Activated T-helper 17 cell treated with anti-CD3 and anti-CD28 coated beads, Interleukin-2, amount 50 U/mL, for 72 hours (primary cell): ENCODE measurements around the gene LMX1A. TPM values are rescaled to one million over a fixed set of nuclear protein-coding genes. Genes with fewer than 3 reads are reported as not detected.

Experiments
- ATAC-seq: fragments of 150-1000 bp; cut with Tn5 transposase; replicated peaks from 2 replicates; pipeline ENCODE4 v1.10.0; 2021; ENCODE audit warnings: mild to moderate bottlenecking, moderate library complexity
- H3K27ac Mint-ChIP-seq: one replicate; pipeline ENCODE4 v1.8.0; 2022; ENCODE audit warnings: mixed read lengths
- H3K27me3 Mint-ChIP-seq: one replicate; pipeline ENCODE4 v1.8.0; 2022; ENCODE audit warnings: mixed read lengths
- H3K36me3 Mint-ChIP-seq: one replicate; pipeline ENCODE4 v1.8.0; 2022; ENCODE audit warnings: low read depth, mild to moderate bottlenecking, mixed read lengths
- H3K4me1 Mint-ChIP-seq: one replicate; pipeline ENCODE4 v1.8.0; 2022; ENCODE audit warnings: mixed read lengths
- H3K4me3 Mint-ChIP-seq: one replicate; pipeline ENCODE4 v1.8.0; 2022; ENCODE audit warnings: mild to moderate bottlenecking, mixed read lengths
- H3K9me3 Mint-ChIP-seq: one replicate; pipeline ENCODE4 v1.8.0; 2022; ENCODE audit warnings: mixed read lengths
- total RNA-seq, 2 donors: library from RNA; stranded (reverse); gene quantifications; one replicate each; pipeline ENCODE4 v1.2.3, GENCODE V29; 2022

The LMX1A gene
- total RNA-seq, 2 donors from 2014 or later, result not detected

DNA sequence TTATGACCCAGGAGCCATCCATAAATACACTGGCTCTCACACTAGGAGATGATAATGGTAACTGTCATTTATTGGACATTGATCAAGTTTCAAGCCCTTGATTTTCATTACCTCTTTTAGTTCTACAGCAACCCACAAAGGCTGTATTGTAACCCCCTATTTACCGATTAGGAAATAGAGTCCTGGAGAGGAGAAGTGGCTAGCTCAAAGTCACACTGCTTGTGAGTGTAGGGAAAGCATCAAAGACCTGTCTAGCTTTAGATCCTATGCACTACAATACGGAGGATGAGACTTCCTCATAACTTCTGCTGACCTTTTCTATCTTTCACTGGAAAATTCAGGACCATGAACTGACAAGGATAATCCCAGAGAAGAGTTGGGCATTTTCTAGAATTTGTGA lies 115.2 kb downstream of the LMX1A start:
- Mint-ChIP-seq H3K4me3 (no peak overlapping the region), H3K9me3 (no peaks in the 10 kb centered on the region), H3K36me3 (no peaks in the 10 kb centered on the region), H3K4me1 (no peaks in the 10 kb centered on the region), H3K27ac (no peak overlapping the region), H3K27me3 (peaks cover 33% of the 10 kb centered on the region)
- ATAC-seq, result no peak

DNA sequence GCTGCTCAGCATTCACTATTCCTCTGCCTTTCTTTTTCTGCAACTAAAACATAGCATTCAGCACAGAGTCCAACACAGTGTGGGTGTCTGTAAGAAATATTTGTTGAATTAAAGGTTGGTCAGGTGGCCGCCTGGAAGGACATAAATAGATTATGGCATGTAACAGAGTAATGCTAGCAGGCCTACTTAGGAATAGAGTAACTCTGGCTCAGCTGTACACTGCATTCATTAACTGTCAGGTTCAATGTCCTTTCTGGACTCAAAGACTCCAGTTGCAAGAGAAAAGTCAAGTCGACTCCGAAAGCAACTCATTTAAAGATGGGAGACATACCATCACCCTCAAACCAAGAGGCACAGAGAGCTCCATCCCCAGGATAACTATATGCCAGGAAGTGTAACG lies 116.0 kb downstream of the LMX1A start:
- H3K27me3 Mint-ChIP-seq, result peaks cover 36% of the 10 kb centered on the region
- no peak overlapping the region for H3K27ac Mint-ChIP-seq
- no peaks in the 10 kb centered on the region for H3K9me3 Mint-ChIP-seq
- ATAC-seq, result no peak
- H3K4me1 Mint-ChIP-seq, result no peaks in the 10 kb centered on the region
- no peaks in the 10 kb centered on the region for H3K36me3 Mint-ChIP-seq
- no peak overlapping the region for H3K4me3 Mint-ChIP-seq

DNA sequence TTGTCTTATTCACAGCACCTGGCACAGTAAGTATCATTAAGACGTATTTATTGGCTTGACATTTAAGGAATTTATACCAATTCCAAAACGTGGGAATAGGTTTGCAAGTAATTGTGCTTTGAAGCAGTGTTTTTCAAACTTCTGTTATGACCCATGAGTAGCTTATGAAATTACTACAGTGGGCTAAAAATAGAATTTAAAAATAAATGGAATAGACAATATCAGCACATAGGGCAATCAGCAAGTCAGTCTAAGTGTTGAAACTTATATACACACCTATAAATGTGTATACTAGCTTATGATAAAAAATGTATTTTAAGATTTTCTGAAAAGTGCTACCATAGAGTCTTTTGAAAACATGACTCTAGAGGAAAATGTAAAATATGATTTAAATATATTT lies 116.6 kb downstream of the LMX1A start:
- H3K27me3 Mint-ChIP-seq, result peaks cover 40% of the 10 kb centered on the region
- no peak overlapping the region for H3K27ac Mint-ChIP-seq
- ATAC-seq, result no peak
- no peaks in the 10 kb centered on the region for H3K9me3 Mint-ChIP-seq
- no peaks in the 10 kb centered on the region for H3K36me3 Mint-ChIP-seq
- peaks cover 3% of the 10 kb centered on the region for H3K4me1 Mint-ChIP-seq
- H3K4me3 Mint-ChIP-seq, result no peak overlapping the region

DNA sequence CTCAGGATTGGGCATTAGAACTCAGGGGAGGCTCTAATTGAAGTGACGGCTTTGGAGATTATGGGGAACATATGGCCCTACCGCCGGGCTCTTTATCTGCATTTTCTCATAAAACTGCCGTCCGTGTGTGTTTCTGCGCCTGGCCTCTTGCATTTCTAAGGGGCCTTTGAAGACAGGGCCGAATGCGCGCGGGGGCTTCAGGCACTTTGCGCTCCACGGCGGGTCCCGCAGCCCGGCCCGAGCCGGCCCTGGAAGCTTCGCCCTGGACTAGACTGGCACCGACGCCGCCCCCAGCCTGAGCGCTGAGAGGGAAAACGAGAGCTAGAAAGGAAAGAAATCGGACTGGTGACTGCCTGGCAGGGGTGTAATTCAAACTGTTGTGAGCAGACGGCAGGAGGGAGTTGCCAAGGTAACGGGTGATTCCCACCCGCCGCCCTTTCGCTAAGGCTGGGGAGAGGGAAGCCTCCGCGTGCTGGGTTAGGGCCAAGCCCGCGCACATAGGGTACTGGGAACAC lies 120.7 kb downstream of the LMX1A start:
- H3K27ac Mint-ChIP-seq, result no peak overlapping the region
- peaks cover 5% of the 10 kb centered on the region for H3K4me1 Mint-ChIP-seq
- ATAC-seq, result no peak
- peaks cover 59% of the 10 kb centered on the region for H3K27me3 Mint-ChIP-seq
- H3K36me3 Mint-ChIP-seq, result no peaks in the 10 kb centered on the region
- no peak overlapping the region for H3K4me3 Mint-ChIP-seq
- no peaks in the 10 kb centered on the region for H3K9me3 Mint-ChIP-seq

DNA sequence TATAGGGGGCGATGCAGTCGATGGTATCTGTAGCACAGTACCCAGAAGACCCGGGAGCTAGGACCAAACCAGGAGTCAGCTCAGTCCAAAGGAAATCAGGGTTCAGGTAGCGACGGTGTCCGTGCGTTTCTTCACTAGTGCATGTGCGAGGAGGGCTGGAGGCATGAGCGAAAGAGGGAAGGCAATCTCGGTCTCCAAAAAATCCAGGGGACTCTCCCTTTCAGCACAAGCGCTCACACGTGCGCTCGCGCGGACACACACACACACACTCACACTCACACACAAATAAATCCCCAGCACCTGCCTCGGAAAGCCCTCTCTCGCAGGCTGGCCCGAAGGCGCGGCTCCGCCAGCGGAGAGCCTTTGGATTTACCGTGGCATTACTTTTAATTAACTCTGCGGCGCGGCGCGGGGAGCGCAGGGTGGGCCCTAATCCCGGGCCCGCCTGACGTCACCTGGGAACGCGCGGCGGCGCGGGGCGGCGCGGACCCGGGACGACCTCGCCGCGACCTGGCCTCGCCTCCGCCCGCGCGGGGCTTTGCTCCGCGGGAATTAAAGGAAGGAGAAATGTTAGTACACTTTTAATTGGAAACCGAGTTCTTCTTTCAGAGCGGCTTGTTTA lies 121.2 kb downstream of the LMX1A start:
- Mint-ChIP-seq H3K4me3 (no peak overlapping the region), H3K36me3 (no peaks in the 10 kb centered on the region), H3K9me3 (no peaks in the 10 kb centered on the region), H3K4me1 (peaks cover 5% of the 10 kb centered on the region), H3K27ac (no peak overlapping the region), H3K27me3 (peaks cover 56% of the 10 kb centered on the region)
- no peak for ATAC-seq

DNA sequence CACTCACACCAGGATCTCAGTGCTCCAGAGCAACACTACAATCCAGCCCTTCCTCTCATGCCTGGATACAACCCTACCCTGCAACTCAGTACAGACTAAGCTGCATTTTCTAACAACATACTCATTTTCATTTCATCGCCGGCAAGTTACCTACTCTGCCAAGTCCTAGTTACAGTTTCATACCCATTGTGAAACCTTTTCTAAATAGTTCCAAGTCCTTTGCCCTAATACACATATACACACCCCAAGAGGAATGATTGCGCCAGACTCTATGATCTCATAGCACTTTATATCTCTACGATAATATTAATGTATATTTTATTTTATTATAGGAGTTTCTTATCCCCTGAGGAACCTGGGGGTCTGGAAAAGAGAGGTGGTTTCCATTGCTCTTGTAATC lies 122.4 kb downstream of the LMX1A start:
- Mint-ChIP-seq H3K27me3 (peaks cover 55% of the 10 kb centered on the region), H3K36me3 (no peaks in the 10 kb centered on the region), H3K9me3 (no peaks in the 10 kb centered on the region), H3K4me3 (no peak overlapping the region), H3K4me1 (peaks cover 5% of the 10 kb centered on the region), H3K27ac (no peak overlapping the region)
- ATAC-seq, result no peak

DNA sequence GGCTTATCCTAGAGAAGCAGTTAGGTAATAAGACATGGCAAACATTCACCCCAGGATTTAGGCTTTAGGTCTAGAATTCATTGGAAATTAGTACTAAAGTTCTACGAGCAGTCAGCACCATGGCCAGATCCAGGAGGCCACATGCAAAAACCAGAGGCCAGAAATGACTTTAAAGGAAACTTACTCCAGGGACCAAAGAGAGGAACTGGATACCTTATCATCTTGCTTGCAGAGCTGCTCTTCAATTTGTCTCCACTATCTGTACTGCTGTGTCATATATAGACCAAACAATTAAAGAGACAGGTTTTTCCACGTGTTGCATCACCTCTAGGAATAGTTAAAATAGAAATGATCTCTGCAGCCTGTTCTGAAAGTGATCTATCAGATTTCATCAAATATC lies 127.8 kb downstream of the LMX1A start:
- no peaks in the 10 kb centered on the region for H3K36me3 Mint-ChIP-seq
- no peaks in the 10 kb centered on the region for H3K9me3 Mint-ChIP-seq
- no peak for ATAC-seq
- no peak overlapping the region for H3K4me3 Mint-ChIP-seq
- no peaks in the 10 kb centered on the region for H3K4me1 Mint-ChIP-seq
- H3K27ac Mint-ChIP-seq, result no peak overlapping the region
- peaks cover 18% of the 10 kb centered on the region for H3K27me3 Mint-ChIP-seq

DNA sequence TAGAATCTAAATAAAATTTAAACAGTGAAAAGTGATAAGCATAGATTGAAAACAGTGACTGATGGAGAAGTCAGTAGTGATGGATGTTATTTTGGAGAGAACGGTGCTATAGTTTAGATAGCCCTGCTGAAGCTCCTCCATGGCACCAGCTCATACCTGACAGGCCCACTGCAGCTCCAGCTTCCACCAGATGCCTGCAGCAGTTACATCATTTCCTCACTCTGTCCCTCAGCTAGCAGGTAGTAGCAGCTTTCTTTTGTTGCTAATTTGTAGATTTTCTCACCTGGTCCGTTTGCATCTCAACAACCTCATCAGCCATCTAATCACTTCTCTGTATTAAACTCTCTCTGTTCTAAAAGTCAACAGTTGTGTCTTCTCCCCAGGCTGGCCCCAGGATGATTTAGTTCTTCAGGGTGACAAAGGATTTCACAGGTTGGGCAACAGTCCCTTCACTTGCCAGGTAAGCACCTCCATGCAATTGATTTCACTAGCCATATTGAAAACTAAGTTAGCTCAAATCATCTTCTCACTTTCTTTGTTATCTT lies 128.3 kb downstream of the LMX1A start:
- Mint-ChIP-seq H3K27ac (no peak overlapping the region), H3K4me1 (no peaks in the 10 kb centered on the region), H3K9me3 (no peaks in the 10 kb centered on the region), H3K27me3 (peaks cover 15% of the 10 kb centered on the region), H3K36me3 (no peaks in the 10 kb centered on the region), H3K4me3 (no peak overlapping the region)
- no peak for ATAC-seq

DNA sequence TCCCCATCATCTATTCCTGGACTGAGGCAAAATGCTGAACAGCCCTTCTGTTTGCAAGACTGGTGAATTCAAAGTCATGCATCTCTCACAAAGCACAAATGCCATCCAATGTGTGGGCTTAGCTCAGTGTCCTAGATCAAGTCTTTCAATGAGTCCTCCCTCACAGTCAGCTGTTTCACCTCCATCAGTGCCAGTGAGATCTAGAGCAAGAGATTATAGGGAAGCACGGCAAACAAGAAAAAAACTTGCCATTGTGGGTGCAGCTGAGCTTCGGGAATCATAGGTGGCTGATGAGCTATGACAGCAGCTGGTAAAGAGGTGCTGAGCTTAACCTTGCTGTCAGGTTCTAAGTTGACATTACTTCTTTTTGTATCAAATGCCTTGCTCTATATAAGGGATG lies 130.2 kb downstream of the LMX1A start:
- no peak overlapping the region for H3K4me3 Mint-ChIP-seq
- no peak for ATAC-seq
- H3K27me3 Mint-ChIP-seq, result peaks cover 10% of the 10 kb centered on the region
- no peaks in the 10 kb centered on the region for H3K4me1 Mint-ChIP-seq
- H3K9me3 Mint-ChIP-seq, result no peaks in the 10 kb centered on the region
- H3K36me3 Mint-ChIP-seq, result no peaks in the 10 kb centered on the region
- H3K27ac Mint-ChIP-seq, result no peak overlapping the region

DNA sequence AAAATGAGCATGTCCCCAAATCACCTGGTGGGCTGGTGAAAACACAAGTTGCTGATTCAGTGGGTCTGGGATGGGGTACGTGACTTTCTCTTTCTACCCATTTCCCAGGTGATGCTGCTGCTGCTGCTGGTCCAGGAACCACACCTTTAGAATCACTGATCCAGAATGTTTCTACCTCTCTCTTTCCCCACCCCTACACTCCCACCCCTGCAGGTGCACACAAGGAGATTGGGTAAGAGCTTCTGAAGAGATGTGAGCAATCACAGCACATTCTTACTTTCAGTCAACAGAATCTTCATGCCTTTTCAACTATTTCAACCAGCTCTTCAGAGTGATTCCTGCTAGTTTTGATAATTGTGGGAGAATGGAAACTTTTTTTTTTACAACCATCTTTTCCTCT lies 130.9 kb downstream of the LMX1A start:
- no peaks in the 10 kb centered on the region for H3K9me3 Mint-ChIP-seq
- H3K4me1 Mint-ChIP-seq, result no peaks in the 10 kb centered on the region
- H3K4me3 Mint-ChIP-seq, result no peak overlapping the region
- no peak for ATAC-seq
- H3K27me3 Mint-ChIP-seq, result peaks cover 15% of the 10 kb centered on the region
- H3K36me3 Mint-ChIP-seq, result no peaks in the 10 kb centered on the region
- no peak overlapping the region for H3K27ac Mint-ChIP-seq

DNA sequence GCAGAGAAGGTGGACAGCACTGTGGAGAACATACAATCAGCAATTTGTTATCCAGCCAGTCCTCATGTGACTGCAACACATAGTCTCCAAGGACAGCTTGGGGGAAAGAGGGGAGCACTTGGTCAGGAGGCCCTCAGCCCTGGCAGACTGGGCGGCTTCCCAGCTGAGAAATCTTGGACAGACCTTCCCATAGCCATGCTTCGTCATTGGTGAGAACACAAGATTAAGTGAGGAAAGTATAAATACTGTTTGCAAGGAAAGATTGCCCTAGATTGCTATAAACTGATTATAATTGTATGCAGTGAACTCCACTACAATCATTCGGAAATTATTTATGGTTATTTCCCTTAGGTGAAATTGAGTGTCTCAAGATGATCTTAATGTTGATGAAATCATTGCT lies 131.5 kb downstream of the LMX1A start:
- Mint-ChIP-seq H3K9me3 (peaks cover 3% of the 10 kb centered on the region), H3K36me3 (no peaks in the 10 kb centered on the region), H3K27ac (no peak overlapping the region), H3K4me3 (no peak overlapping the region), H3K4me1 (no peaks in the 10 kb centered on the region), H3K27me3 (peaks cover 19% of the 10 kb centered on the region)
- no peak for ATAC-seq

DNA sequence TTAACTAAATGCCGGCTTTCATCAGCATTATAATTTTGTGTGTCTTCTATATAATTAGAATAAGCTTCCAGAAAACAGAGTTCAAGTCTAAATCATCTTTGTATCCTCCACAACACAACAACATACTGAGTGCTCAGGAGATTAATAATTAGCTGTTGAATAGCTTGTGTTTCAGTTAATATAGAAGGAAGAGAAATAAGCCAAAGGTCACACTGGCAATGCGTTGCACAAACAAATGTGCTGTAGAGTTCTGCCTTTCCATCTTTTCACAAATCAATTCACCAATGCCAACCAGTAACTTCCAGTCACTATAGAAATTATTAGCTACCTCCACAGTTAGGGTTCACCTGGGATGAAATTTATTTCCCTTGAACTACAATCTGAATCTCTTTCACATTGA lies 132.0 kb downstream of the LMX1A start:
- peaks cover 24% of the 10 kb centered on the region for H3K27me3 Mint-ChIP-seq
- H3K4me3 Mint-ChIP-seq, result no peak overlapping the region
- H3K36me3 Mint-ChIP-seq, result no peaks in the 10 kb centered on the region
- ATAC-seq, result no peak
- H3K4me1 Mint-ChIP-seq, result no peaks in the 10 kb centered on the region
- peaks cover 4% of the 10 kb centered on the region for H3K9me3 Mint-ChIP-seq
- no peak overlapping the region for H3K27ac Mint-ChIP-seq

DNA sequence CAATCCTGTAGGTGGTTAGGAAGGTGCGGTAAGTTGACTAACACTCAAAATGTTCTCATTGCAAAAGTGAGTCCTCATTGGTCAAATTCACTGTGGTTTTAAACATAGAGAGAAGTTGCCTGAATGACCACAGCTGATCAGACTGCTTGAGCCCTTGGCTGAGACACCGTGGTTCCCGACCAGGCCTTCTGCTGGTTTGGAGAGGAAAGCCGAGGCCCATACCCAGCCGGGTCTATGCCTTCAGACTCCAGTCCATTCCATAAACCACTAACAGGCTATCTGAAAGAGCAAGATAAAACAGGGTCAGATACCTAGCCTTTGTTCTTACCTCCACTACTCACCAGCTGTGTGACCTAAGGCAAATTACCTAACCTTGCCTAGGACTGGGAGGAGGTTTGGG lies 133.9 kb downstream of the LMX1A start:
- Mint-ChIP-seq H3K36me3 (no peaks in the 10 kb centered on the region), H3K4me1 (no peaks in the 10 kb centered on the region), H3K27me3 (peaks cover 33% of the 10 kb centered on the region), H3K27ac (no peak overlapping the region), H3K4me3 (no peak overlapping the region), H3K9me3 (peaks cover 4% of the 10 kb centered on the region)
- no peak for ATAC-seq

DNA sequence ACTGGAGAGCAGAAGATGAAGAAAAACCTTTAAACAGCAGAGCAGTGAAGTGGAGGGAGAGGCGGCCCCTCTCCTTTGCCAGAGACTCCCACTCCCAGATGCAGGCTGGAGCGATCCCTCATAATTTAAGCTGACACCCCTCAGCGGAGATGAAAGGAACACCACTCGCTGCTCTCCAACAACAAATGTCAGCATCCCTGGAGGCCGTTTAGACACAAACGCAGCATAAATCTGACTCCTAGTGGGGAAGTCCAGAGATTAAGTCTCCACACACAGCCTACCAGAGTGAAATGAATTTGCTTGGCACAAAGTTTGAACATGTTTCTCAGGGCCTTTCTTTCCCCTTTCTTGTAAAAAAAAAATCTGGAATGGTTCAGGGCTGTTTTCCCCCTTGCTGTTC lies 137.8 kb downstream of the LMX1A start:
- no peak for ATAC-seq
- Mint-ChIP-seq H3K4me3 (no peak overlapping the region), H3K36me3 (no peaks in the 10 kb centered on the region), H3K27me3 (peaks cover 32% of the 10 kb centered on the region), H3K4me1 (no peaks in the 10 kb centered on the region), H3K9me3 (peaks cover 4% of the 10 kb centered on the region), H3K27ac (no peak overlapping the region)

DNA sequence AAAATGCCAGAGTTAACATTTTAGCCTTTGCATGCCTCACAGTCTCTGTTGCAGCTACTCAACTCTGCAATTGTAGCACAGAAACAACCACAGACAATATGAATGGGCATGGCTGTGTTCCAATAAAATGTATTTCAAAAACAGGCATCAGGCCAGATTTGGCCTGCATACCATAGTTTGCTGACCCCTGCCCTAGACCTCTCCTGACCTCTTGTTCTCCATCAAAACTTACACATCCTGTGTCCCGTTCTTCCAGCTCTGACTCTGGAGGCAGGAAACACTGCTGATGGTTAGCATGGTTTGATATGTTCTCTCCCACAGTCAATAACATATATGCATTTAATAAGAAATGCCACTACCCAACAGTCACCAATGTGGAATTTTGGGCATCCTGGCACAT lies 138.6 kb downstream of the LMX1A start:
- peaks cover 4% of the 10 kb centered on the region for H3K9me3 Mint-ChIP-seq
- no peaks in the 10 kb centered on the region for H3K4me1 Mint-ChIP-seq
- ATAC-seq, result no peak
- H3K4me3 Mint-ChIP-seq, result no peak overlapping the region
- H3K36me3 Mint-ChIP-seq, result no peaks in the 10 kb centered on the region
- peaks cover 30% of the 10 kb centered on the region for H3K27me3 Mint-ChIP-seq
- no peak overlapping the region for H3K27ac Mint-ChIP-seq

DNA sequence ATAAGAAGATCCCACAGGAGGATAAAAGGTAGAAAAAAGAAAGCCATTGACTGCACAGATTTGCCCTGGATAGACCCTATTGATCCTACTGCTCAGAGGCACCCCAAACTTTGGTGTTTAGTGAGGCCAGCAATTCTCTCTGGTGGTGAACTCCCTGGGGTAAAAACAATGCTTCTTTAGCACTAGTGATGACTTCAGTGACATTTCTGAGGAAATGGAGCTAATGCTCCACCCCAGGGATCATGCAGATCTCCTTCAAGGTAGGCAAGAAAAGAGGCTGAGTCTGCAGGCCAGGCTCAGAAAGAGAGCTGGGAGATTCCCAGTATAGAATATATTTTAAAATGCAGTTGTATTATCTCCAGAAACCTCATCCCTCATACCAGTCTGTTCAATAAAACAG lies 140.3 kb downstream of the LMX1A start:
- peaks cover 4% of the 10 kb centered on the region for H3K9me3 Mint-ChIP-seq
- H3K27ac Mint-ChIP-seq, result no peak overlapping the region
- ATAC-seq, result no peak
- peaks cover 26% of the 10 kb centered on the region for H3K27me3 Mint-ChIP-seq
- no peaks in the 10 kb centered on the region for H3K36me3 Mint-ChIP-seq
- H3K4me3 Mint-ChIP-seq, result no peak overlapping the region
- no peaks in the 10 kb centered on the region for H3K4me1 Mint-ChIP-seq
